GM19043 (cell line): ENCODE measurements around the gene DPPA5.
"Not testable (repeated sequence)": the region's sequence is repeated elsewhere in the genome, so short reads cannot be mapped to it uniquely, and the experiment has no call there.

Source experiments
- ATAC-seq: cut with Tn5 transposase; IDR thresholded peaks from one replicate; pipeline ENCODE4 v1.9.1; 2021; ENCODE audit warnings: low read depth; ENCODE audit not compliant: unreplicated experiment

The DPPA5 gene

DNA sequence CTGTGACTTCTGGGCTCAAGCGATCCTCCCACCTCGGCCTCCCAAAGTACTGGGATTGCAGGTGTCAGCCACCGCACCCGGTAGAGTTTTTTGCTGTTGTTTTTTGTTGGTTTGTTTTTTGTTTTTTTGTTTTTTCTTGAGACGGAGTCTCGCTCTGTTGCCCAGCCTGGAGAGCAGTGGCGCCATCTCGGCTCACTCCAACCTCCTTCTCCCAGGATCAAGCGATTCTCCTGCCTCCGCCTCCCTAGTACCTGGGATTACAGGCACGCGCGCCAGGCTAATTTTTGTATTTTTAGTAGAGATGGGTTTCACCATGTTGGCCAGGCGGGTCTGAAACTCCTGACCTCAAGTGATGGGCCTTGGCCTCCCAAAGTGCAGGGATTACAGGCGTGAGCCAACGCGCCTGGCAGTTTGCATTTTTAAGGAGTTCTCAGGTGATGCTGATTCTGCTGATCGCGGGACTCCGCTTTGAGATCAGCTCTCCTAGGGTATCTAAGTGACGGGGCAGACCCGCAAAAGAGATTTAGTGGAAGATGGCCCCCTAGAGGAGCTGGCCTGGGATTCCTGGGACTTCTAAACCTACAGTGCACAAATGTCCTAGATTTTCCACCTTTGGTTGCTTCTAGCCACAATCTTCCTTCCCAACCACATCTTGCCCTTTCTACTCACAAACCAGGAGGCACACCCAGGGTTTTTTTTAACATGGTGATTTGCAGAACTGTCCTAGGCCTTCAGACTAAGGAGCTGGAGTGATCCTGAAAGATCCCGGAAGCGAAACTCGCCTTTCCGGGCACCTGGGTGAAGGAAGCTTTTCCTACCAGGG lies 45.2 kb downstream of the DPPA5 start:
- ATAC-seq, result no peak

DNA sequence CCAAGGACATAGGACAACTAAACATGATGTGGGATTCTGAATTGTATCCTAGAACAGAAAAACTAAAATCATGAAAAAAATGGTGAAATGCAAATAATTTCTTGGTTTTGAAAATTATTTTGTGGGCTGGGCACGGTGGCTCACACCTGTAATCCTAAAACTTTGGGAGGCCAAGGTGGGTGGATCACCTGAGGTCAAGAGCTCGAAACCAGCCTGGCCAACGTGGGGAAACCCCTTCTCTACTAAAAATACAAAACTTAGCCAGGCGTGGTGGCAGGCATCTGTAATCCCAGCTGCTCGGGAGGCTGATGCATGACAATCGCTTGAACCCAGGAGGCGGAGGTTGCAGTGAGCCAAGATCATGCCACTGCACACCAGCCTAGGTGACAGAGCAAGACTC lies 50.3 kb downstream of the DPPA5 start:
- ATAC-seq, result not testable (repeated sequence)
